Activated naive CD4-positive, alpha-beta T cell treated with anti-CD3 and anti-CD28 coated beads, Interleukin-2, amount 10 ng/mL, durations not matched to agents 5 hours and 36 hours (primary cell): ENCODE data around the gene SUMO2. TPM values are rescaled to one million over a fixed set of nuclear protein-coding genes. Genes with fewer than 3 reads are reported as not detected.

Source experiments
- total RNA-seq, 2 experiments: library from RNA; stranded (reverse); gene quantifications; one replicate each; pipeline ENCODE4 v1.2.3, GENCODE V29; 2021

Gene SUMO2
- 100 to 1,000 TPM; 445 to 461 TPM for total RNA-seq

GRCh38 chr17:75182569-75183436 is at the start of gene SUMO2:
Gene SUMO2, minus strand, starts transcription at chr17:75182959. Its CDS starts 125 bp downstream, at chr17:75182834.

DNA sequence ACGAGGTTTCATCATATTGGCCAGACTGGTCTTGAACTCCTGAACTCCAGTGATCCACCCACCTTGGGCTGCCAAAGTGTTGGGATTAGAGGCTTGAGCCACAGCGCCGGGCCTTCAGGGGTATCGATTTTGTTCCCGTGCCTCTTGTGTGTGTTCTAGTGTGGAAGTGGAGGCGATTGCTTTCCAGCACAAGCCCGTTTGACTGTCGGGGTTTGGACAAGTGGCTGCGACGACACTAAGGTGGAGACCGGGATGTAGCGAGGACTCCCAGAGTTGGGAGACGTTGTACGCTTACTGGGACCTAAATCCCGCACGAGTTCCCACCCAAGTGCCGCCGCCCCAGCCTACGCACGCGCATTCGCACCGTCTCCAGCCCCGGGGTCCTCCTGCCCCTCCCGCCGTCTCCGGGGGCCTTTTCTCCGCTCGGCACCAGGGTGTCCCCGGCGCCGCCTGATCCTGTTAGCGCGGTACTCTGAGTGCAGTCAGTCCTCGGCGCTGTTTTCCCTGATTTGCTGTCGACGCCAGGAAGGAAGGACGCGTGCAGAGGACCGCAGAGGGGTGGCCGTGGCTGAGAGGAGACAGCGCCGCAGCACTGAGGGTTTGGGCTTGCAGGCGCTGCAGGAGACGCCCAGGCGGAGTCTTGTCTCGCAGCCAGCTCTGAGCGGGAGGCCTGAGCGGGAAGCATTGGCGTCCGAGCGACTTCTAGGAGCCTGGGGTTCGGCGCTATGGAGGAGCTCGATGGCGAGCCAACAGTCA is 22.5 kb upstream of the SUMO2 start, which contains the start of gene NUP85:
Gene NUP85 (plus strand): TSS at position 643 of the 756 bp plus-strand sequence. CDS start 83 bp downstream, at position 726.

DNA sequence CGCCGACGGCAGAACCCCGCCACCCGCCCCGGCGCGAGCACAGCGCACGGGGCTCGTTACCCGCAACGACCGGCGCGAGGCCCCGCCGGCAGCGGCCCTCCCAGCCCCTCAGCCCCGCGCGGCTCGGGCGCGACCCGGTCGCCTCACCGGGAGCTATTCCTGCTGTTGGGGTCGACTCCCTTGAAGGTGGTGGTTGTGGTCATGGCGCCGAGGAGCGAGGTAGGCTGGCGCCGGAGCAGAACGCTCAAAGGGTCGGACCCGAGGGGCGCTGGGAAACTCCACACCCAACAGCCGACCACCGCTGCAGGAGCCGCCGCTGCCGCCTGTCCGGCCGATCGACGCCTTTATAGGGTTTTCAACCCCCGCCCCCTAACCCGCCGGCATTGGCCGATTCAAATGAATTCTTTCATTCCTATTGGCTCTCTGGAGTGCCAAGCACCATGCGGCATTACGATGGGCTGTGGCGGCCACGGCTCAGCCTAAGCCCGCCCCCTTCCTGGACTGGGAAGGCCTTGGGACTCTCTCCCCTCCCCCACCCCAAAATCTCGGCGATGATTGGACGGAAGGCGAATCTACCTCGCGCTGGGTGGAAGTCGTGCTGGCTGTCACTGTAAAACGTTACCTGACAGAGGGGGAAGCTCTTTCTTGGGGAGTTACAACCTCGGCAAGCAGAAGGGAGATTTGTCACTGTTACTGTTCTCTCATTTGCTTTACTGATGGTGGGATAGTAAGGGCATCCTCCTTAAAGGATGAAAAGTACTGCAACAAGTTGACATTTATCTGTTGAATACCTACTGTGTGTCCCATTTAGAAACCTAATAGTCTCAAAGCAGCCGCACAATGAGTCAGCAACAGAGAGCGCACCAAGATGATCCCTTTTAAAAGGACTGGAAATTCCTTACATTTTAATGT is 28.3 kb downstream of the SUMO2 start, which contains the start of gene JPT1:
Gene JPT1 (minus strand): TSS at position 318 of the 912 bp plus-strand sequence. CDS start 115 bp downstream, at position 203.

DNA sequence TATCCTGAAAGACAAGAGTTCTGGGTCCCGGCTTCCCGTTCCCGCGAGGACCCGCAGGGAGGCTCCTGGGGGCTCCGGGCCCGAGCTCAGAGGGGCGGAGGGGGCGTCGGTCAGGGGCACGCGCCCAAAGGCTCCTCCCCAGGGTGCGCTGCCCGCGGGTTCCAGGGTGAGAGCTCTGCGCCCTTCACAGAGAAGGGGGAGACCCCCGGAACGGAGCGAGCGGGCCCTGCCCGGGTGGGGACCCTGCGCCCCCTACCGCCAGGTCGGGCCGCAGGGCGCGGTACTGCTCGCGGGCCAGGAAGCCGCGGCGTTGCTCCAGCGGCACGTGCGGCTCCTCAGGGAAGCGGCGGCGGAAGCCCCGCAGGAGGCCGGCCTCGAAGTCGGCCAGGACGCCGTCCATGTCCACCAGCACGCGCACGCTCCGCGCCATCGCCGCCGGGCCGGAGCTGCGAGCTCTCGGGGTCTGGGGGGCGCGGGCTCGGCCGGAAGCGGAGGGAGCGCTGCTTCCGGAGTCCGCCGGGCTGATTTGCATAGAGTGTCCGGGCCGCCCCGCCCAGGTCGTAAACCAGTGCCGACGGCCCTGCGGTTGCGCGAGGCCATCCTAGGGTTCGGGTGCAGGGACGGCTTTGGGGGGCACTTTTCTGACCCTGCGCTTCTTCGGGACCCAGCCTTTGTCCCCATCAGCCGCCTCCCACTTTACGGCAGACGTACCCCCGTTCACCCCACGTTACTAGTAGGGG is 51.3 kb downstream of the SUMO2 start, which contains the start of gene NT5C:
Gene NT5C (minus strand): TSS at position 465 of the 740 bp plus-strand sequence. CDS start 35 bp downstream, at position 430.

Other genes with a start within 250 kb of the SUMO2 start
- not detected for gene OTOP3, start 247.1 kb downstream of the SUMO2 start, total RNA-seq
- gene HID1, start 210.2 kb downstream of the SUMO2 start, total RNA-seq, result under 1 TPM; 0.58 to 0.79 TPM
- under 1 TPM; 0.28 to 0.41 TPM for gene CDR2L, start 195.3 kb downstream of the SUMO2 start, total RNA-seq
- gene MRPL58, start 170.3 kb downstream of the SUMO2 start, total RNA-seq, result 10 to 100 TPM; 37.0 to 40.4 TPM
- 100 to 1,000 TPM; 234 to 239 TPM for gene ATP5PD, start 136.0 kb downstream of the SUMO2 start, total RNA-seq
- 10 to 100 TPM; 19.0 to 20.5 TPM for gene KCTD2, start 135.7 kb downstream of the SUMO2 start, total RNA-seq
- 10 to 100 TPM; 11.5 to 11.7 TPM for gene SLC16A5, start 95.0 kb downstream of the SUMO2 start, total RNA-seq
- gene ARMC7, start 73.0 kb downstream of the SUMO2 start, total RNA-seq, result 10 to 100 TPM; 14.3 to 14.6 TPM
- gene NT5C, start 51.2 kb downstream of the SUMO2 start, total RNA-seq, result 10 to 100 TPM; 63.3 to 68.0 TPM
- gene JPT1, start 28.4 kb downstream of the SUMO2 start, total RNA-seq, result 100 to 1,000 TPM; 161 TPM
- gene NUP85, start 22.7 kb upstream of the SUMO2 start, total RNA-seq, result 100 to 1,000 TPM in 1 of 2 experiments, 10 to 100 TPM in 1; 92.7 to 101 TPM
- gene GGA3, start 78.6 kb upstream of the SUMO2 start, total RNA-seq, result 10 to 100 TPM; 77.2 to 80.8 TPM
- 10 to 100 TPM; 37.9 to 39.2 TPM for gene MRPS7, start 78.9 kb upstream of the SUMO2 start, total RNA-seq
- gene MIF4GD, start 88.3 kb upstream of the SUMO2 start, total RNA-seq, result 10 to 100 TPM; 44.5 to 49.0 TPM
- gene SLC25A19, start 106.5 kb upstream of the SUMO2 start, total RNA-seq, result 10 to 100 TPM; 21.1 to 24.2 TPM
- gene GRB2, start 222.7 kb upstream of the SUMO2 start, total RNA-seq, result 100 to 1,000 TPM; 109 to 128 TPM